Measurements from ENCODE around the gene CKM.
"Not testable (repeated sequence)": the region's sequence is repeated elsewhere in the genome, so short reads cannot be mapped to it uniquely, and the experiment has no call there.

CKM gene

DNA sequence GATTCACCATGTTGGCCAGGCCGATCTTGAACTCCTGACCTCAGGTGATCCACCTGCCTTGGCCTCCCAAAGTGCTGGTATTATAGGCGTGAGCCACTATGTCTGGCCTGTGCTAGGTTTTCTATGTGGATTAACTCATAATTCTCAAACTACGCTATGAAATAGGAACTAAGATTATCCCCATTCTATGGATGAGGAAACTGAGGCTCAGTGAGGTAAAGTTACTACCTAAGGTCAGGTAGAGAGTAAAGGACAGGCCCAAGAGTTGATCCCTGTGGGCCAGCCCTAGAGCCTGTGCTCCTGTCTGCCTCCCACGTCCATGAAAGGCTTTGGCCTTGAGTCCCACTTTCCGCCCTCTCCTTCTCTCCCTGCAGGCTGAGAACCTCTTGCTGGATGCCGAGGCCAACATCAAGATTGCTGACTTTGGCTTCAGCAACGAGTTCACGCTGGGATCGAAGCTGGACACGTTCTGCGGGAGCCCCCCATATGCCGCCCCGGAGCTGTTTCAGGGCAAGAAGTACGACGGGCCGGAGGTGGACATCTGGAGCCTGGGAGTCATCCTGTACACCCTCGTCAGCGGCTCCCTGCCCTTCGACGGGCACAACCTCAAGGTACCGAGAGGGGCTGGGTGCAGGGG is 51.5 kb downstream of the CKM start:
- H3K36me3 Mint-ChIP-seq: peaks cover 10% of the 10 kb centered on the region
- no peak overlapping the region for H3K27ac Mint-ChIP-seq
- no peaks in the 10 kb centered on the region for H3K27me3 Mint-ChIP-seq
- H3K4me1 Mint-ChIP-seq (ENCODE audit: low read depth): no peaks in the 10 kb centered on the region
- no peaks in the 10 kb centered on the region for H3K9me3 Mint-ChIP-seq (ENCODE audit: low read depth)
- H3K4me3 Mint-ChIP-seq: no peak overlapping the region

DNA sequence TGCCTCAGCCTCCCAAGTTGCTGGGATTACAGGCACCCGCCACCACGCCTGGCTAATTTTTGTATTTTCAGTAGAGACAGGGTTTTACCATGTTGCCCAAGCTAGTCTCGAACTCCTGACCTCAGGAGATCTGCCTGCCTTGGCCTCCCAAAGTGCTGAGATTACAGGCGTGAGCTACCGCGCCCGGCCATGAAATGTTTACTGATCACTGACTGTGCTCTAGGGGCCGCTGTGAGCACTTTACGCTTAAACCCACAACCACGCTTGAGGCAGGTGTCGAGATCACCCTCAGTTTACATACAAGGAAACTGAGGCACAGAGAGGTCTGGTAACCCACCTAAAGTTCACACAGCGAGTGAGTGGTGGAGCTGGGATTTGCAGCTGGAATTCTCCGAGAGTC is 52.7 kb downstream of the CKM start:
- H3K4me1 Mint-ChIP-seq (ENCODE audit: low read depth); H3K9me3 Mint-ChIP-seq (ENCODE audit: low read depth); H3K36me3 Mint-ChIP-seq; H3K27me3 Mint-ChIP-seq; H3K4me3 Mint-ChIP-seq; H3K27ac Mint-ChIP-seq: not testable (repeated sequence)

DNA sequence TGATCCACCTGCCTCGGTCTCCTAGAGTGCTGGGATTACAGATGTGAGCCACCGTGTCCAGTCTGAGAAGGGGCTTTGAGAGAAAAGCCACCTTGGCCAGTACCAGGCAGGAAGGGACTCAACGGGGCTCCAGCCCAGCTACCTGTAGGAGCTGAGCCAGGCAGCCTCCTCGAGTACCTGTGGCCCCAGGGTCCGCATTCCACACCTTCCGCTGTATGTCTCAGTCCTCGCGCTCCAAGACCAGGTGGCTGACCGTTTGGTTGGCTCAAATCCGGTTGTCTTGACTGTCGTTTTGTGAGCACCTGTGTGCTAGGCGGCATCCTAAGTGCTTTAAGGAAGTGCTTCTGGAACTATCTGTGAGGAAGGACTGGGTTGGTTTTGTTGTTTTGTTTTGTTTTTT is 55.4 kb downstream of the CKM start:
- no peaks in the 10 kb centered on the region for H3K9me3 Mint-ChIP-seq (ENCODE audit: low read depth)
- peaks cover 2% of the 10 kb centered on the region for H3K36me3 Mint-ChIP-seq
- H3K4me3 Mint-ChIP-seq: no peak overlapping the region
- H3K4me1 Mint-ChIP-seq (ENCODE audit: low read depth): no peaks in the 10 kb centered on the region
- no peaks in the 10 kb centered on the region for H3K27me3 Mint-ChIP-seq
- H3K27ac Mint-ChIP-seq: no peak overlapping the region

DNA sequence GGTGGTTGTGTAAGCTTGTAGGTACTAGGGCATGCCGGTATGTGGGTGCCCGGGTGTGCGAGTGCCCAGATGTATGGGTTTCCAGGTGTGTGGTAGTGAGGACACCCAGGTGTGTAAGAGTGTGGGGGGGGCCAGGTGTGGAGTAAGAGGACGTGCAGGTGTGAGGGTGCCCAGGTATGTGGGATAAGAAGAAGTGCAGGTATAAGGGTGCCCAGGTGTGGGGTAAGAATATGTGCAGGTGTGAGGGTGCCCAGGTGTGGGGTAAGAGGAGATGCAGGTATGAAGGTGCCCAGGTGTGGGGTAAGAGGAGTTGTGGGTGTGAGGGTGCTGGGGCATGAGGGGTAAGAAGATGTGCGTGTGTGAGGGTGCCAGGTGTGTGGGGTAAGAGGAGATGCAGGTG is 57.3 kb downstream of the CKM start:
- Mint-ChIP-seq H3K27me3 (no peaks in the 10 kb centered on the region), H3K9me3 (ENCODE audit: low read depth) (no peaks in the 10 kb centered on the region), H3K4me3 (no peak overlapping the region), H3K4me1 (ENCODE audit: low read depth) (no peaks in the 10 kb centered on the region), H3K36me3 (no peaks in the 10 kb centered on the region), H3K27ac (no peak overlapping the region)

DNA sequence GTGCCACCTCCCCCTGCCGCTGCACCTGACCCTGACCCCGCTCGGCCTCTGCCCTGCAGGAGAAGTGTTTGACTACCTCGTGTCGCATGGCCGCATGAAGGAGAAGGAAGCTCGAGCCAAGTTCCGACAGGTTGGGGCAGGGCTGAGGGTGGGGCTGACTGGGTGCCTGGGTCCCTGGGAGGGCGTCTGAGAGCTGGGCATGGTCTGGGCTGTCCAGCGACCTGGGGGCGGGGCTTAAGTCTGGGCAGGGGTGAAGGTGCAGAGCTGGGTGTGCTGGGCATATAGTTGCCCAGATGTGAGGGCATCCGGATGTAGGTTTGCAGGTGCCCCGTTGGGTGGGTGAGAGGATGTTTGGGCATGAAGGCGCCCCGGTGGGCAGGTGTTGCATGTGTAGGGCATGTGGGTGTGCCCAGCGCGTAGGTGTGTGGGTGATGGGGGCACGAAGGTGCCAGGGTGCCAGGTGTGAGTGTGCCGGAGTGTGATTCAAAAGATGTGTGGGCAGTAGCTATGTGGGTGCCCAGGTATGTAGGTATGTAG is 57.8 kb downstream of the CKM start:
- no peaks in the 10 kb centered on the region for H3K4me1 Mint-ChIP-seq (ENCODE audit: low read depth)
- no peaks in the 10 kb centered on the region for H3K9me3 Mint-ChIP-seq (ENCODE audit: low read depth)
- no peaks in the 10 kb centered on the region for H3K36me3 Mint-ChIP-seq
- no peaks in the 10 kb centered on the region for H3K27me3 Mint-ChIP-seq
- H3K4me3 Mint-ChIP-seq: no peak overlapping the region
- H3K27ac Mint-ChIP-seq: no peak overlapping the region

DNA sequence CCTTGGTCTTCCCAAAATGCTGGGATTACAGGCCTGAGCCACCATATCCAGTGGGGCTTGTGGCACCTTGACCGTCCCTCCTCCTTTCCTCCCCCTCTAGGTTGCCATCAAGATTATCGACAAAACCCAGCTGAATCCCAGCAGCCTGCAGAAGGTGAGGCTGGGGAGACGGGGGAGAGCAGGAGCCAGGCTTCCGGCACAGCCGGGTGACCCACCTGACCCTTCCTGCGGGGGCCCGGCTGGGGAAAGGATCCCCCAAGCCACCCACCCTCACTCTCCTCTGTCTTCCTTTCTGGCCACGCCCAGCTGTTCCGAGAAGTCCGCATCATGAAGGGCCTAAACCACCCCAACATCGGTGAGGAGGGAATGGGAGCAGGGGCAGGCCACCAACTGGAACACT is 59.7 kb downstream of the CKM start:
- Mint-ChIP-seq H3K4me3 (no peak overlapping the region), H3K4me1 (ENCODE audit: low read depth) (no peaks in the 10 kb centered on the region)

DNA sequence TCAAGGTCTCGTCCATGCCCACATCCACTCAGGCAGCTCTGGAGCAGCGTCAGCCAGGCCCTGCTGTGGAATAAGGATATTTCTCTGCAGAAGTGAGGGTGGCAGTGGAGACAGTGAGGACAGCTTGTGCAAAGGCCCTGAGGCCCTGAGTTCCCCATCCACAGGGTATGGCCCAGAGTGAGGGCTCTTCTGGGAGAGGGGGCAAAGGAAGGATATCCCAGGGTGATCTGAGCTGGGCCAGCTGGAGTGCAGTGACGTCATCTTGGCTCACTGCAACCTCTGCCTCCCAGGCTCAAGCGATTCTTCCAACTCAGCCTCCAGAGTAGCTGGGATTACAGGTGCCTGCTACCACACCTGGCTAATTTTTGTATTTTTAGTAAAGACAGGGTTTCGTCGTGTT is 60.1 kb downstream of the CKM start:
- H3K27me3 Mint-ChIP-seq: no peaks in the 10 kb centered on the region
- H3K27ac Mint-ChIP-seq: no peak overlapping the region
- H3K4me3 Mint-ChIP-seq: no peak overlapping the region
- H3K36me3 Mint-ChIP-seq: no peaks in the 10 kb centered on the region
- H3K9me3 Mint-ChIP-seq (ENCODE audit: low read depth): no peaks in the 10 kb centered on the region
- no peaks in the 10 kb centered on the region for H3K4me1 Mint-ChIP-seq (ENCODE audit: low read depth)

More for the DNA sequence above, 59.7 kb downstream of the CKM start:
- Mint-ChIP-seq H3K9me3 (ENCODE audit: low read depth) (no peaks in the 10 kb centered on the region), H3K36me3 (no peaks in the 10 kb centered on the region), H3K27ac (no peak overlapping the region), H3K27me3 (no peaks in the 10 kb centered on the region)

DNA sequence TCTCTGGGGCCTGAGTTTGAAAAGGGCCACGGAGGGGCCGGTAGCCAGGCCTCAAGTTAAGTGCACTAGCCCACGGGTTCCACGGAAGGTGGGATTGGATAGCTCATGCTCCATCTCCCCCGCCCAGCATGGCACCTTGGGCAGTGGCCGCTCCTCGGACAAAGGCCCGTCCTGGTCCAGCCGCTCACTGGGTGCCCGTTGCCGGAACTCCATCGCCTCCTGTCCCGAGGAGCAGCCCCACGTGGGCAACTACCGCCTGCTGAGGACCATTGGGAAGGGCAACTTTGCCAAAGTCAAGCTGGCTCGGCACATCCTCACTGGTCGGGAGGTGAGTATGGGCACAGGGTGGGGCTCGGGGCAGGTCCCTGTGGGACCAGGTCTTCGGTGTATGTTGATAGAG is 63.8 kb downstream of the CKM start:
- peaks cover 11% of the 10 kb centered on the region for H3K4me1 Mint-ChIP-seq (ENCODE audit: low read depth)
- no peaks in the 10 kb centered on the region for H3K27me3 Mint-ChIP-seq
- H3K4me3 Mint-ChIP-seq: no peak overlapping the region
- H3K9me3 Mint-ChIP-seq (ENCODE audit: low read depth): no peaks in the 10 kb centered on the region
- H3K27ac Mint-ChIP-seq: no peak overlapping the region
- no peaks in the 10 kb centered on the region for H3K36me3 Mint-ChIP-seq

DNA sequence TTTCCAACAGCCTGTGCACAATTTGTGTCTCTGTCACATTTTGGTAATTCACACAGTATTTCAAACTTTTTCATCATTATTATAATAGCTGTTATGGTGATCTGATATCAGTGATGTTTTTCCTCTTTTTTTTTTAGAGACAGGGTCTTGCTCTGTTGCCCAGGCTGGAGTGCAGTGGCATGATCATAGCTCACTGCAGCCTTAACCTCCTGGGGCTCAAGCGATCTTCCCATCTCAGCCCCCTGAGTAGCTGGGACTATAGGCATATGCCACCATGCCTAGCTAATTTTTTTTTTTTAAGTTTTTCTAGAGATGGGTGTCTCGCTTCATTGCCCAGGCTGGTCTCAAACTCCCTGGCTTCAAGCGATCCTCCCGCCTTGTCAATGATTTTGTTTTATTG is 65.8 kb downstream of the CKM start:
- Mint-ChIP-seq H3K4me3 (no peak overlapping the region), H3K27me3 (no peaks in the 10 kb centered on the region), H3K9me3 (ENCODE audit: low read depth) (no peaks in the 10 kb centered on the region), H3K4me1 (ENCODE audit: low read depth) (peaks cover 28% of the 10 kb centered on the region), H3K36me3 (no peaks in the 10 kb centered on the region), H3K27ac (no peak overlapping the region)

Measured in activated naive CD8-positive, alpha-beta T cell (primary cell).